GM23338 (cell line): Measurements from ENCODE around the gene CASP3. TPM values are rescaled to one million over a fixed set of nuclear protein-coding genes. Genes with fewer than 3 reads are reported as not detected.

Source experiments
- ATAC-seq: fragments of 200-7000 bp; cut with Tn5 transposase; 3 replicates; pipeline ENCODE4 v1.9.1; 2020
- DNase-seq: peaks from one replicate; pipeline ENCODE4 v3.0.0-alpha.2; 2015; ENCODE audit warnings: low spot score
- H2AFZ ChIP-seq: fragments of 200-600 bp; sonication (generic); 2 replicates; pipeline ENCODE4 v1.8.0; 2016; ENCODE audit warnings: antibody characterized with exemption, mild to moderate bottlenecking, moderate library complexity
- H3F3A ChIP-seq: fragments of 200-600 bp; sonication (generic); replicated peaks from 2 replicates; pipeline ENCODE4 v1.8.0; 2017; ENCODE audit warnings: antibody characterized with exemption, mixed run types, low read depth
- H3K27ac ChIP-seq: fragments of 200-600 bp; sonication (generic); 2 replicates; pipeline ENCODE4 v1.6.1; 2016; ENCODE audit warnings: low read depth
- H3K27me3 ChIP-seq: fragments of 200-600 bp; sonication (generic); 2 replicates; pipeline ENCODE4 v1.8.0; 2016; ENCODE audit warnings: mild to moderate bottlenecking, mixed run types, moderate library complexity; ENCODE audit not compliant: insufficient read depth
- H3K36me3 ChIP-seq: fragments of 200-600 bp; sonication (generic); 2 replicates; pipeline ENCODE4 v1.8.0; 2016; ENCODE audit warnings: mild to moderate bottlenecking; ENCODE audit not compliant: insufficient read depth
- H3K4me1 ChIP-seq: fragments of 200-600 bp; sonication (generic); 2 replicates; pipeline ENCODE4 v1.8.0; 2016; ENCODE audit warnings: mild to moderate bottlenecking, moderate library complexity; ENCODE audit not compliant: insufficient read depth
- H3K4me2 ChIP-seq: fragments of 200-600 bp; sonication (generic); 2 replicates; pipeline ENCODE4 v1.7.1; 2017; ENCODE audit warnings: mixed run types
- H3K4me3 ChIP-seq: fragments of 200-600 bp; sonication (generic); 2 replicates; pipeline ENCODE4 v1.6.1; 2016; ENCODE audit warnings: mixed run types
- H3K79me2 ChIP-seq: fragments of 200-600 bp; sonication (generic); replicated peaks from 2 replicates; pipeline ENCODE4 v1.8.0; 2017; ENCODE audit warnings: mild to moderate bottlenecking; ENCODE audit not compliant: insufficient read depth
- H3K9me2 ChIP-seq: fragments of 200-600 bp; sonication (generic); 2 replicates; pipeline ENCODE4 v1.8.0; 2017; ENCODE audit not compliant: insufficient read depth
- H4K20me1 ChIP-seq: fragments of 200-600 bp; sonication (generic); replicated peaks from 2 replicates; pipeline ENCODE4 v1.8.0; 2017; ENCODE audit warnings: mild to moderate bottlenecking; ENCODE audit not compliant: insufficient read depth
- H3K27ac Mint-ChIP-seq: 2 replicates; pipeline ENCODE4 v1.8.0; 2020; ENCODE audit warnings: inconsistent platforms, mild to moderate bottlenecking, moderate library complexity, mixed read lengths
- H3K27me3 Mint-ChIP-seq: 3 replicates; pipeline ENCODE4 v1.8.0; 2022; ENCODE audit warnings: low read depth, mild to moderate bottlenecking, moderate library complexity, mixed read lengths, inconsistent platforms; ENCODE audit not compliant: insufficient read depth, poor library complexity
- H3K36me3 Mint-ChIP-seq: 3 replicates; pipeline ENCODE4 v1.8.0; 2021; ENCODE audit warnings: low read depth, mild to moderate bottlenecking, inconsistent platforms, moderate library complexity, mixed read lengths
- H3K4me1 Mint-ChIP-seq: 3 replicates; pipeline ENCODE4 v1.8.0; 2020; ENCODE audit warnings: mild to moderate bottlenecking, inconsistent platforms, mixed read lengths
- H3K4me3 Mint-ChIP-seq: 3 replicates; pipeline ENCODE4 v1.8.0; 2021; ENCODE audit warnings: moderate library complexity, mild to moderate bottlenecking, inconsistent platforms, mixed read lengths
- H3K9me3 Mint-ChIP-seq: 3 replicates; pipeline ENCODE4 v1.8.0; 2020; ENCODE audit warnings: moderate library complexity, mild to moderate bottlenecking, inconsistent platforms, mixed read lengths
- CREB1 ChIP-seq: fragments of 250-450 bp; sonication (Bioruptor Pico); IDR thresholded peaks from 2 replicates; pipeline ENCODE4 v1.5.0; 2020; ENCODE audit warnings: low read depth, mild to moderate bottlenecking, moderate library complexity
- JUNB ChIP-seq: IDR thresholded peaks from one replicate; pipeline ENCODE4 v1.6.1; 2016; ENCODE audit warnings: antibody characterized with exemption; ENCODE audit not compliant: unreplicated experiment
- NANOG ChIP-seq: IDR thresholded peaks from 2 replicates; pipeline ENCODE4 v1.6.1; 2016; ENCODE audit warnings: antibody characterized with exemption, borderline replicate concordance
- POLR2AphosphoS5 ChIP-seq: IDR thresholded peaks from 2 replicates; pipeline ENCODE4 v1.6.1; 2016; ENCODE audit warnings: antibody characterized with exemption, low read depth
- STAT1 ChIP-seq: IDR thresholded peaks from one replicate; pipeline ENCODE4 v1.6.1; 2016; ENCODE audit warnings: antibody characterized with exemption; ENCODE audit not compliant: unreplicated experiment
- ZNF114 ChIP-seq: fragments of 250-450 bp; sonication (Bioruptor Pico); IDR thresholded peaks from 2 replicates; pipeline ENCODE4 v1.5.0; 2020; ENCODE audit warnings: mild to moderate bottlenecking, moderate library complexity
- ZNF331 ChIP-seq: fragments of 250-450 bp; sonication (Bioruptor Pico); IDR thresholded peaks from 2 replicates; pipeline ENCODE4 v1.5.0; 2020; ENCODE audit warnings: low read depth, mild to moderate bottlenecking, moderate library complexity
- polyA plus RNA-seq: library from polyadenylated mRNA; unstranded; fragments of >200 nt; fragmentation: Nextera tagmentation; extraction: Ambion mirVana; gene quantifications from 2 replicates; pipeline ENCODE4 v1.2.1, GENCODE V29; 2016
- total RNA-seq: library from RNA; depleted of rRNA; stranded (reverse); fragments of >200 nt; shearing (Covaris generic); gene quantifications from 2 replicates; pipeline ENCODE4 v1.2.3, GENCODE V29; 2014
- TF ChIP-seq, protein P1 (sequence below), 2 experiments: fragments of 200-600 bp in 1 of 2; sonication (generic) in 1 of 2; conservative IDR thresholded peaks; 2 replicates each; pipeline versions ENCODE4 v1.5.1 to v1.6.1; 2016 to 2017; ENCODE audit warnings: antibody characterized with exemption in 2 of 2, low read depth in 2 of 2, mild to moderate bottlenecking in 2 of 2, moderate library complexity in 1 of 2
- TF ChIP-seq, protein P2 (sequence below): fragments of 250-450 bp; sonication (Bioruptor Pico); IDR thresholded peaks from 2 replicates; pipeline ENCODE4 v1.5.0; 2020; ENCODE audit warnings: mild to moderate bottlenecking, moderate library complexity

CASP3 gene
- total and polyA plus RNA-seq, 2 experiments from 2014 or later: 50.5 to 84.4 TPM

DNA sequence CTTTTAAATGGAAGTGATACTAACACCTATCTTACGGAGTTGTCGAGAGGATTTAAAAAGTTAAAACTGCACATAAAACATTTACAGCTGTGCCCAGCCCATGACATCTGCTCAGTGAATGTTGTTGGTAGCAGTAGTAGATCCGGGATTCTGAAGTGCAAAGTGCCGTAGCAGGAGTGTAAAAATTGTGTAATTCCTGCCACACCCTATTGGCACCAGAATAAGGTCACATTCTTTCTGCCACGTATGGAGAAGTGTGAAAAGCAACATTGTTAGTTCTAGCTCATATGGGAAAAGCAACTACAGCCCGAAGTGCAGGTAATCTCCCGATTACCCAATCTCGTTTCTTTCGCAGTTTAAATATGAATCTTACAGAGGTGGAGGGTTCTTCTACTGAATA is 31.5 kb upstream of the CASP3 start (continued):
- no peak for TF ChIP-seq CREB1
- TF ChIP-seq JUNB: no peak
- no peak for TF ChIP-seq ZNF114 (CRISPR knock-in tag)
- TF ChIP-seq, protein P1, sequence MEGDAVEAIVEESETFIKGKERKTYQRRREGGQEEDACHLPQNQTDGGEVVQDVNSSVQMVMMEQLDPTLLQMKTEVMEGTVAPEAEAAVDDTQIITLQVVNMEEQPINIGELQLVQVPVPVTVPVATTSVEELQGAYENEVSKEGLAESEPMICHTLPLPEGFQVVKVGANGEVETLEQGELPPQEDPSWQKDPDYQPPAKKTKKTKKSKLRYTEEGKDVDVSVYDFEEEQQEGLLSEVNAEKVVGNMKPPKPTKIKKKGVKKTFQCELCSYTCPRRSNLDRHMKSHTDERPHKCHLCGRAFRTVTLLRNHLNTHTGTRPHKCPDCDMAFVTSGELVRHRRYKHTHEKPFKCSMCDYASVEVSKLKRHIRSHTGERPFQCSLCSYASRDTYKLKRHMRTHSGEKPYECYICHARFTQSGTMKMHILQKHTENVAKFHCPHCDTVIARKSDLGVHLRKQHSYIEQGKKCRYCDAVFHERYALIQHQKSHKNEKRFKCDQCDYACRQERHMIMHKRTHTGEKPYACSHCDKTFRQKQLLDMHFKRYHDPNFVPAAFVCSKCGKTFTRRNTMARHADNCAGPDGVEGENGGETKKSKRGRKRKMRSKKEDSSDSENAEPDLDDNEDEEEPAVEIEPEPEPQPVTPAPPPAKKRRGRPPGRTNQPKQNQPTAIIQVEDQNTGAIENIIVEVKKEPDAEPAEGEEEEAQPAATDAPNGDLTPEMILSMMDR (conservative IDR thresholded peaks at IDR 0.05; ENCODE audit: low read depth in 2 of 2): no peak
- TF ChIP-seq NANOG: no peak
- no peak for TF ChIP-seq POLR2AphosphoS5
- no peak for TF ChIP-seq STAT1

DNA sequence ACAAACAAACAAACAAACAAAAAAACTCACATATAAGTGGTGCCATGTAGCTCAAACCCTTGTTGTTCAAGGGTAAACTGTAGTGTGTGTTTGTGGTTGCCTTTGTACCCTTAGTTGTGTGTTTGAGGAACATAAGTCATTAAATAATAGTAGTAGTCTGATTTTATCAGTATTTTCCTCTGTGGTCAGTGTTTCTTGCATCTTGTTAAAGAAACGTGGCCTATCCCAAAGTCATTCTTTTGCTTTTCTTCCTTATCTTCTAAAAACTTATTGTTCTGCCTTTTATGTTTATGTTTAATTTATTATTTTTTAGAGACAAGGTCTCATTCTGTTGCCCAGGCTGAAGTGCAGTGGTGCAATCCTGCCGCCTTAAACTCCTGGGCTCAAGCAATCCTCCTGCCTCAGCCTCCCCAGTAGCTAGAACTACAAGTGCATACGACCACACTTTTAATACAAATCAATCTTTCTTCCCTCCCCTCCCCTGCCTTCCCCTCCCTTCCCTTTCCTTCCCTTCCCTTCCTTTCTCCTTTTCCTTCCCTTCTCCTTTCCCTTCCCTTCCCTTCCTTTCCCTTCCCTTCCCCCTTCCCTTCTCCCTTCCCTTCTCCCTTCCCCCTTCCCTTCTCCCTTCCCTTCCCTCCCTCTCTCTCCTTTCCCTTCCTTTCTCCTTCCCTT is 26.7 kb upstream of the CASP3 start:
- DNase-seq (no peak), ATAC-seq (no peak)
- H3K27me3 Mint-ChIP-seq: peaks cover 4% of the 10 kb centered on the region
- TF ChIP-seq, protein P1 (conservative IDR thresholded peaks at IDR 0.05; ENCODE audit: low read depth in 2 of 2): no peak
- no peak for TF ChIP-seq ZNF114 (CRISPR knock-in tag)
- no peak for TF ChIP-seq POLR2AphosphoS5
- TF ChIP-seq ZNF331: no peak
- TF ChIP-seq, protein P2, sequence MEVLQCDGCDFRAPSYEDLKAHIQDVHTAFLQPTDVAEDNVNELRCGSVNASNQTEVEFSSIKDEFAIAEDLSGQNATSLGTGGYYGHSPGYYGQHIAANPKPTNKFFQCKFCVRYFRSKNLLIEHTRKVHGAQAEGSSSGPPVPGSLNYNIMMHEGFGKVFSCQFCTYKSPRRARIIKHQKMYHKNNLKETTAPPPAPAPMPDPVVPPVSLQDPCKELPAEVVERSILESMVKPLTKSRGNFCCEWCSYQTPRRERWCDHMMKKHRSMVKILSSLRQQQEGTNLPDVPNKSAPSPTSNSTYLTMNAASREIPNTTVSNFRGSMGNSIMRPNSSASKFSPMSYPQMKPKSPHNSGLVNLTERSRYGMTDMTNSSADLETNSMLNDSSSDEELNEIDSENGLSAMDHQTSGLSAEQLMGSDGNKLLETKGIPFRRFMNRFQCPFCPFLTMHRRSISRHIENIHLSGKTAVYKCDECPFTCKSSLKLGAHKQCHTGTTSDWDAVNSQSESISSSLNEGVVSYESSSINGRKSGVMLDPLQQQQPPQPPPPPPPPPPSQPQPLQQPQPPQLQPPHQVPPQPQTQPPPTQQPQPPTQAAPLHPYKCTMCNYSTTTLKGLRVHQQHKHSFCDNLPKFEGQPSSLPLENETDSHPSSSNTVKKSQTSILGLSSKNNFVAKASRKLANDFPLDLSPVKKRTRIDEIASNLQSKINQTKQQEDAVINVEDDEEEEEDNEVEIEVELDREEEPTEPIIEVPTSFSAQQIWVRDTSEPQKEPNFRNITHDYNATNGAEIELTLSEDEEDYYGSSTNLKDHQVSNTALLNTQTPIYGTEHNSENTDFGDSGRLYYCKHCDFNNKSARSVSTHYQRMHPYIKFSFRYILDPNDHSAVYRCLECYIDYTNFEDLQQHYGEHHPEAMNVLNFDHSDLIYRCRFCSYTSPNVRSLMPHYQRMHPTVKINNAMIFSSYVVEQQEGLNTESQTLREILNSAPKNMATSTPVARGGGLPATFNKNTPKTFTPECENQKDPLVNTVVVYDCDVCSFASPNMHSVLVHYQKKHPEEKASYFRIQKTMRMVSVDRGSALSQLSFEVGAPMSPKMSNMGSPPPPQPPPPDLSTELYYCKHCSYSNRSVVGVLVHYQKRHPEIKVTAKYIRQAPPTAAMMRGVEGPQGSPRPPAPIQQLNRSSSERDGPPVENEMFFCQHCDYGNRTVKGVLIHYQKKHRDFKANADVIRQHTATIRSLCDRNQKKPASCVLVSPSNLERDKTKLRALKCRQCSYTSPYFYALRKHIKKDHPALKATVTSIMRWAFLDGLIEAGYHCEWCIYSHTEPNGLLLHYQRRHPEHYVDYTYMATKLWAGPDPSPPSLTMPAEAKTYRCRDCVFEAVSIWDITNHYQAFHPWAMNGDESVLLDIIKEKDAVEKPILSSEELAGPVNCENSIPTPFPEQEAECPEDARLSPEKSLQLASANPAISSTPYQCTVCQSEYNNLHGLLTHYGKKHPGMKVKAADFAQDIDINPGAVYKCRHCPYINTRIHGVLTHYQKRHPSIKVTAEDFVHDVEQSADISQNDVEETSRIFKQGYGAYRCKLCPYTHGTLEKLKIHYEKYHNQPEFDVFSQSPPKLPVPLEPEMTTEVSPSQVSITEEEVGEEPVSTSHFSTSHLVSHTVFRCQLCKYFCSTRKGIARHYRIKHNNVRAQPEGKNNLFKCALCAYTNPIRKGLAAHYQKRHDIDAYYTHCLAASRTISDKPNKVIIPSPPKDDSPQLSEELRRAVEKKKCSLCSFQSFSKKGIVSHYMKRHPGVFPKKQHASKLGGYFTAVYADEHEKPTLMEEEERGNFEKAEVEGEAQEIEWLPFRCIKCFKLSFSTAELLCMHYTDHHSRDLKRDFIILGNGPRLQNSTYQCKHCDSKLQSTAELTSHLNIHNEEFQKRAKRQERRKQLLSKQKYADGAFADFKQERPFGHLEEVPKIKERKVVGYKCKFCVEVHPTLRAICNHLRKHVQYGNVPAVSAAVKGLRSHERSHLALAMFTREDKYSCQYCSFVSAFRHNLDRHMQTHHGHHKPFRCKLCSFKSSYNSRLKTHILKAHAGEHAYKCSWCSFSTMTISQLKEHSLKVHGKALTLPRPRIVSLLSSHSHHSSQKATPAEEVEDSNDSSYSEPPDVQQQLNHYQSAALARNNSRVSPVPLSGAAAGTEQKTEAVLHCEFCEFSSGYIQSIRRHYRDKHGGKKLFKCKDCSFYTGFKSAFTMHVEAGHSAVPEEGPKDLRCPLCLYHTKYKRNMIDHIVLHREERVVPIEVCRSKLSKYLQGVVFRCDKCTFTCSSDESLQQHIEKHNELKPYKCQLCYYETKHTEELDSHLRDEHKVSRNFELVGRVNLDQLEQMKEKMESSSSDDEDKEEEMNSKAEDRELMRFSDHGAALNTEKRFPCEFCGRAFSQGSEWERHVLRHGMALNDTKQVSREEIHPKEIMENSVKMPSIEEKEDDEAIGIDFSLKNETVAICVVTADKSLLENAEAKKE: no peak
- H3K27ac ChIP-seq: no peak overlapping the region
- H3K4me1 ChIP-seq: no peaks in the 10 kb centered on the region
- H3K36me3 Mint-ChIP-seq: peaks cover 40% of the 10 kb centered on the region
- 0 out of 2 replicates have a peak, but pooled peaks cover 2% of the 10 kb centered on the region for H3K36me3 ChIP-seq
- no peaks in the 10 kb centered on the region for H3K79me2 ChIP-seq
- H4K20me1 ChIP-seq: no peaks in the 10 kb centered on the region
- H3K4me1 Mint-ChIP-seq: no peaks in the 10 kb centered on the region
- H3K4me2 ChIP-seq: no peak overlapping the region
- no peak overlapping the region for H2AFZ ChIP-seq
- H3K9me2 ChIP-seq: no peaks in the 10 kb centered on the region
- H3K4me3 ChIP-seq: no peak overlapping the region
- peaks cover 10% of the 10 kb centered on the region for H3K9me3 Mint-ChIP-seq
- H3K4me3 Mint-ChIP-seq: no peak overlapping the region
- 0 out of 2 replicates have a peak, but pooled peaks cover 3% of the 10 kb centered on the region for H3F3A ChIP-seq
- no peaks in the 10 kb centered on the region for H3K27me3 ChIP-seq
- H3K27ac Mint-ChIP-seq: no peak overlapping the region
